Upper lobe of right lung (tissue), 1 donor: ENCODE results near the gene SCN2B. TPM values are rescaled to one million over a fixed set of nuclear protein-coding genes. Genes with fewer than 3 reads are reported as not detected.

Experiments used
- ATAC-seq: fragments of 200-7000 bp; cut with Tn5 transposase; one replicate; pipeline ENCODE4 v1.9.1; 2020; ENCODE audit warnings: mild to moderate bottlenecking, moderate library complexity
- DNase-seq: peaks from one replicate; pipeline ENCODE4 v3.0.0-alpha.2; 2020
- H3K27ac ChIP-seq: fragments of 200-600 bp; one replicate; pipeline ENCODE4 v1.8.0; 2022
- H3K27me3 ChIP-seq: fragments of 200-600 bp; one replicate; pipeline ENCODE4 v1.8.0; 2022; ENCODE audit warnings: mild to moderate bottlenecking
- H3K36me3 ChIP-seq: fragments of 200-600 bp; one replicate; pipeline ENCODE4 v1.8.0; 2022
- H3K4me1 ChIP-seq: fragments of 200-600 bp; one replicate; pipeline ENCODE4 v1.8.0; 2022
- H3K4me3 ChIP-seq: fragments of 200-600 bp; one replicate; pipeline ENCODE4 v1.8.0; 2022; ENCODE audit warnings: mild to moderate bottlenecking
- H3K9me3 ChIP-seq: fragments of 200-600 bp; one replicate; pipeline ENCODE4 v1.8.0; 2022
- intact Hi-C: fragments of 100-400 bp; cut with DNase I; formaldehyde crosslinking; loops from one replicate; pipeline ENCODE4 v1.11.0; 2022
- total RNA-seq: library from RNA; stranded (reverse); fragmentation: NEBNext Ultra II Directional; extraction: Animal tissue kit (Norgen Biotek cat#: 25700); gene quantifications from one replicate; pipeline ENCODE4 v1.2.1, GENCODE V29; 2021
- TF ChIP-seq, protein P1 (sequence below): fragments of 200-600 bp; IDR thresholded peaks from one replicate; pipeline ENCODE4 v1.8.0; 2022; ENCODE audit warnings: antibody characterized with exemption
- donor health status: DM: no; HTN: yes; CAD: no; lungs with severe emphysema.

Gene SCN2B
- total RNA-seq, 1 donor from 2014 or later: 2.5 TPM

DNA sequence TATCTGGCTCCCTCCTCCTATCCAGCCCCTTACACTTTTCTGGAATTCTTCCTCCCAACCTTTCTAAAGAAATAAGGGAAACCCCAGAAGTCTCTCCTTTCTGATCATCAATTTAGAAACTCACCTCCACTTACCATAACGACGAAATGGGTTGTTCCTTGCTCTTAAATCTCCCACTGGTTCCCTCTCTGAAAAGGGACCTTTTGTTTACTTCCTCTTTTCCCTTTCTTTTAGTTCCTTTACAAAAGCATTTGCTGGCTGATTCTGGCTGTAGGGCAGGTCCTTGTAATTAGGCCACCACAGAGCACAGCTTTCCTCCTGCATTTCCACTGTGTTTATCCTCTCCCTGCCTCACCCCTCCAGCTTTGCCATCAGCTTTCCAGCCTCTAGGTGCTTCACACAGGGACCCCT lies 36.3 kb upstream of the SCN2B start:
- peak overlapping the region; percentile 48 for H3K27ac ChIP-seq
- peak; percentile 32 for ATAC-seq
- intact Hi-C loops: no loop called here

DNA sequence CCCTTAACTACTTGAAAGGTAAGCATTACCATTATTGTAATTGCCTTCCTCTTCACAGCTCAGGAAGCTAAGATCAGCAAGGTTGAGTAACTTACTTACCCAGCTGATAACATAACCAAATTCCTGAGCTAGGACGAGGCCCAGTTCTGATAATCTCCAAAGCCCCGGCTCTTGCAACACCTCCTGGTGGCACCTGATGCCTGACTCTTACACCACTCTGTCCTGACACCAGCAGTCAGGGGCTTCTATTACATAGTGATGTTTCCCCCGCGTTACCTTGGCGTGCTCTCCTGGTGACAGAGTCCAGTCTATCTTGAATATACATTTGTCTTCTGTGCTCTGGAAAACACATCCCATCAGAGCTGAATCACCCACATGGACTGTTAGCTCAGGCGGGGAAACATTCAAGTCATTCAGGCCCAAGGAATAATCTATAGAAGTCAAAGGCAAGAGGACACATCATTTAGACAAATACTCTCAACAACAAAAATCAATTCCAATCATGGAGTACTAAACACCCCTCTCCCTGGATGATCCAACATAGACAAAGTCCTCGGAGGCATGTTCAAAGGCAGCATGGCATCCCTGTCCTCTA lies 35.8 kb upstream of the SCN2B start:
- ATAC-seq: peak; percentile 84

More for the DNA sequence above, 36.3 kb upstream of the SCN2B start:
- TF ChIP-seq, protein P1, sequence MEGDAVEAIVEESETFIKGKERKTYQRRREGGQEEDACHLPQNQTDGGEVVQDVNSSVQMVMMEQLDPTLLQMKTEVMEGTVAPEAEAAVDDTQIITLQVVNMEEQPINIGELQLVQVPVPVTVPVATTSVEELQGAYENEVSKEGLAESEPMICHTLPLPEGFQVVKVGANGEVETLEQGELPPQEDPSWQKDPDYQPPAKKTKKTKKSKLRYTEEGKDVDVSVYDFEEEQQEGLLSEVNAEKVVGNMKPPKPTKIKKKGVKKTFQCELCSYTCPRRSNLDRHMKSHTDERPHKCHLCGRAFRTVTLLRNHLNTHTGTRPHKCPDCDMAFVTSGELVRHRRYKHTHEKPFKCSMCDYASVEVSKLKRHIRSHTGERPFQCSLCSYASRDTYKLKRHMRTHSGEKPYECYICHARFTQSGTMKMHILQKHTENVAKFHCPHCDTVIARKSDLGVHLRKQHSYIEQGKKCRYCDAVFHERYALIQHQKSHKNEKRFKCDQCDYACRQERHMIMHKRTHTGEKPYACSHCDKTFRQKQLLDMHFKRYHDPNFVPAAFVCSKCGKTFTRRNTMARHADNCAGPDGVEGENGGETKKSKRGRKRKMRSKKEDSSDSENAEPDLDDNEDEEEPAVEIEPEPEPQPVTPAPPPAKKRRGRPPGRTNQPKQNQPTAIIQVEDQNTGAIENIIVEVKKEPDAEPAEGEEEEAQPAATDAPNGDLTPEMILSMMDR: no peak
- H3K4me1 ChIP-seq: peaks cover 35% of the 10 kb centered on the region
- no peaks in the 10 kb centered on the region for H3K9me3 ChIP-seq
- DNase-seq: no peak
- peaks cover 8% of the 10 kb centered on the region for H3K36me3 ChIP-seq
- no peaks in the 10 kb centered on the region for H3K27me3 ChIP-seq
- H3K4me3 ChIP-seq: no peak overlapping the region

DNA sequence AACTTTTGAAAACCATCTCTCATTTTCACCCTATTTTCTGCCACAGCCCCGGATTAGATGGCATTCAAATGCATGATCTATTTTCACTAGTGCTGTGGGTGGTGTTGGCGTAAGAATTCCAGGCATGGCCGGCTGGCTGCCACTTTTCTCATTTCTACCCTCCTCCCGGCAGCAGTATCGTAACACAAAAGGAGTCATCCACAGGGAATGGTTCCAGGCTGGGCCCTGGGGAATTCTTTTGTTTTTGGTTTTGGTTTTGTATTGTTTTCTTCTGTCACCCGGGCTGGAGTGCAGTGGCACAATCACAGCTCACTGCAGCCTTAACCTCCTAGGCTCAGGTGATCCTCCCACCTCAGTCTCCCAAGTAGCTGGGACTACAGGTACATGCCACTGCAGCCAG lies 34.6 kb upstream of the SCN2B start:
- no peak for DNase-seq

More for the DNA sequence above, 35.8 kb upstream of the SCN2B start:
- no peaks in the 10 kb centered on the region for H3K27me3 ChIP-seq
- no peak overlapping the region for H3K4me3 ChIP-seq
- H3K27ac ChIP-seq: peak overlapping the region; percentile 48
- peak; percentile 71 for DNase-seq
- peaks cover 8% of the 10 kb centered on the region for H3K36me3 ChIP-seq
- TF ChIP-seq, protein P1: no peak
- H3K9me3 ChIP-seq: no peaks in the 10 kb centered on the region
- intact Hi-C loops: no loop called here
- peaks cover 38% of the 10 kb centered on the region for H3K4me1 ChIP-seq

DNA sequence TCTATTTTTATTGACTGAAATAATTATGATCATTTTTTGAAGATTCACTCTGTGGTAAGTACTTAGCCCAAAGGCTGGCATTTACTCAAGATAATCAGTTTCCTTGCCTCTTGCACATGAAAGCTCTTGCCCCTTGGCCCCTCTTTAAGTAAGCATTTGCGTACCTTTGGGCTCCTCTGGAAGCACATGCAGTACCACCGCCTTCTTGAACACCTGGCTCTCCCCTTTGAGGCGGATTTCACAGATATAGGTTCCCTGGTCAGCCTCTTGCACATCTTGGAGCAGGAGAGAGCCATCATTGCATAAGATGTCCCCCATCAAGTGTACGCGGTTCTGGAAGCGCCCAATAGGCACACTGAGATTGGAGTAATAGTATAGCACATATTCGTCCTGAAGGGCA lies 33.9 kb upstream of the SCN2B start:
- Histone ChIP-seq H3K27ac (no peak overlapping the region), H3K9me3 (no peaks in the 10 kb centered on the region), H3K36me3 (peaks cover 8% of the 10 kb centered on the region), H3K27me3 (no peaks in the 10 kb centered on the region), H3K4me3 (no peak overlapping the region), H3K4me1 (peaks cover 45% of the 10 kb centered on the region)
- TF ChIP-seq, protein P1: no peak
- intact Hi-C loops: no loop called here
- DNase-seq (no peak), ATAC-seq (no peak)

More for the DNA sequence above, 34.6 kb upstream of the SCN2B start:
- H3K4me3 ChIP-seq: no peak overlapping the region
- H3K4me1 ChIP-seq: peaks cover 50% of the 10 kb centered on the region
- H3K27ac ChIP-seq: peak overlapping the region; percentile 48
- TF ChIP-seq, protein P1: no peak
- peaks cover 8% of the 10 kb centered on the region for H3K36me3 ChIP-seq
- no peak for ATAC-seq
- H3K27me3 ChIP-seq: no peaks in the 10 kb centered on the region
- H3K9me3 ChIP-seq: no peaks in the 10 kb centered on the region
- intact Hi-C loops: no loop called here

DNA sequence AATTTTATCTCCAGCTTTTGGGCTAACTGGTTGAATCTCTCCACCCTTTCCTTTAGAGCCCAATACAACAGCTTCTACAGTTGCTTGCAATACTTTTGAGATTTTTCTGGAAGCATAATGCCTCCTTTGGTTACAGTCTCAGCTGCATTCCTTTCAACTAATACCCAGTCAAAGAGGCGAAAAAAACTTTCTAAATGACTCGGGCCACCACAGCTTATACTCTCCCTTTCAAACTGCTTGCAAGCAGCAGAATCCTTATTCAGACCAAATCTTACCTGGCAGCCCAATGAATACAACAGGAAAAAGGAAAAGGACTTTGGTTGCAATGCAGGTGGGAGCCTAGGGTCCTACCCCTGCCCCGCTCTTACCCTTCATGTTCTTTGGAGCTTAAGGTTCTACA lies 32.6 kb upstream of the SCN2B start:
- Histone ChIP-seq H3K27ac (no peak overlapping the region), H3K36me3 (peaks cover 8% of the 10 kb centered on the region), H3K9me3 (no peaks in the 10 kb centered on the region), H3K27me3 (no peaks in the 10 kb centered on the region), H3K4me3 (no peak overlapping the region), H3K4me1 (peaks cover 45% of the 10 kb centered on the region)
- DNase-seq (no peak), ATAC-seq (no peak)
- intact Hi-C loops: no loop called here
- TF ChIP-seq, protein P1: no peak

DNA sequence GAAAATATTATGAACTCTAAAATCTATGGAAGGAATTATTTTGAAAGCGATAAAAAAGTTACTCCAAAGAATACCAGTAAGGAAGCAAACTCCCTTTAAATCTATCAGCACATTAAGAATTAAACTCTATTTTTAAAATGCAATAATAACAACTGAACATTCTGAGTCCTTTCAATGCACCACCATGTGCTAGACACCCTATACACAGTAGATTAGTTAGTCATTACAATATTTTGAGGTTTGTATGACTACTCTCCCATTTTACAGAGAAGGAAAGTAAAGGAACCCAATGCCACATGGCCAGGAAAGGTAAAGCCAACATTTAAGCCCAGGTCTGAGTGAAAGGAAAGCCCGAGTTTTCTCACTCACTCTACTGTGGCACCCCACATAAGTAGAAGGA lies 30.6 kb upstream of the SCN2B start:
- DNase-seq (no peak), ATAC-seq (no peak)
- no peak overlapping the region for H3K4me3 ChIP-seq
- H3K4me1 ChIP-seq: peaks cover 35% of the 10 kb centered on the region
- peaks cover 8% of the 10 kb centered on the region for H3K36me3 ChIP-seq
- peak overlapping the region; percentile 49 for H3K27ac ChIP-seq
- H3K27me3 ChIP-seq: no peaks in the 10 kb centered on the region
- intact Hi-C loops: no loop called here
- TF ChIP-seq, protein P1: no peak
- no peaks in the 10 kb centered on the region for H3K9me3 ChIP-seq
